ENCODE measurements around the gene YARS2. TPM values are rescaled to one million over a fixed set of nuclear protein-coding genes. Genes with fewer than 3 reads are reported as not detected.

YARS2 gene
- polyA plus RNA-seq, 1 donor from 2014 or later = 25.6 TPM

DNA sequence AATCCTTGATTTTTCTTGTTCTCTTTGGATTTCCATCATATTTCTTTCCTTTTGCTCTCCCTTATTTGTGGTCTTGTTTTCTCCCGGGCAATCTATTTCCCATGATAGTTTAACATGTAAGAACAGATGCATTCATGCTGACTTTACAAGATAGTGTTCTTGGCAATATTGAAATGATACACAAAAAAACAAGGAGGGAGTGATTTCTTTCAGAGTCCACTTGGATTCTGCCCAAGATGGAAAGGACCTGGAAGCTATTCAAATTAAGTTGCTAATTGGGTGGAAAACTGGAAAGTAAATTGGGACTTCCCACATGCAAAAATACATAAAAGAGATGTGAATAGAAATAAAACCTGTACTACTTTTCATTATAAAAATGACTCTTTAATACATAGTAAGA is 14.4 kb upstream of the YARS2 start:
- Histone ChIP-seq H4K20me1 (ENCODE audit: insufficient read depth) (no peaks in the 10 kb centered on the region), H3K36me3 (ENCODE audit: insufficient read depth, low read length) (no peaks in the 10 kb centered on the region), H3K4me2 (ENCODE audit: low read length) (no peak overlapping the region), H3K79me2 (replicated peaks; ENCODE audit: insufficient read depth, low read length) (no peaks in the 10 kb centered on the region), H3K4me3 (ENCODE audit: low read length) (no peak overlapping the region), H3K9me2 (ENCODE audit: insufficient read depth, low read length) (no peaks in the 10 kb centered on the region), H2AFZ (ENCODE audit: low read depth, low read length) (no peak overlapping the region), H3K9me3 (ENCODE audit: low read length) (no peaks in the 10 kb centered on the region), H3F3A (ENCODE audit: insufficient read depth, low read length, poor library complexity, severe bottlenecking) (no peaks in the 10 kb centered on the region), H3K27ac (ENCODE audit: low read length) (no peak overlapping the region), H3K27me3 (ENCODE audit: insufficient read depth, low read depth, low read length) (no peaks in the 10 kb centered on the region), H3K9ac (ENCODE audit: low read length) (no peak overlapping the region)
- TF ChIP-seq RAD21 (conservative IDR thresholded peaks at IDR 0.05) = no peak
- TF ChIP-seq TAF1 (IDR thresholded peaks at IDR 0.05; ENCODE audit: low read depth) = no peak
- TF ChIP-seq EZH2 (IDR thresholded peaks at IDR 0.05; ENCODE audit: borderline replicate concordance, insufficient read depth, low read length, poor library complexity, severe bottlenecking) = no peak

- no peaks in the 10 kb centered on the region for H3F3A ChIP-seq (ENCODE audit: insufficient read depth, low read length, poor library complexity, severe bottlenecking)
- H3K27ac ChIP-seq (ENCODE audit: low read length) = no peak overlapping the region
- H3K9me3 ChIP-seq (ENCODE audit: low read length) = no peaks in the 10 kb centered on the region
- no peaks in the 10 kb centered on the region for H3K36me3 ChIP-seq (ENCODE audit: insufficient read depth, low read length)
- H3K4me3 ChIP-seq (ENCODE audit: low read length) = no peak overlapping the region
- H2AFZ ChIP-seq (ENCODE audit: low read depth, low read length) = no peak overlapping the region
- no peak overlapping the region for H3K4me2 ChIP-seq (ENCODE audit: low read length)
- no peaks in the 10 kb centered on the region for H3K79me2 ChIP-seq (replicated peaks; ENCODE audit: insufficient read depth, low read length)
- no peak overlapping the region for H3K9ac ChIP-seq (ENCODE audit: low read length)
- H3K9me2 ChIP-seq (ENCODE audit: insufficient read depth, low read length) = no peaks in the 10 kb centered on the region
- TF ChIP-seq MXI1 (conservative IDR thresholded peaks at IDR 0.05; ENCODE audit: poor library complexity, severe bottlenecking) = no peak
- TF ChIP-seq REST (IDR thresholded peaks at IDR 0.05; ENCODE audit: borderline replicate concordance) = no peak
- TF ChIP-seq TAF1 (IDR thresholded peaks at IDR 0.05; ENCODE audit: low read depth) = no peak
- no peak for TF ChIP-seq EZH2 (IDR thresholded peaks at IDR 0.05; ENCODE audit: borderline replicate concordance, insufficient read depth, low read length, poor library complexity, severe bottlenecking)
- no peak for TF ChIP-seq RAD21 (conservative IDR thresholded peaks at IDR 0.05)
- no peak for TF ChIP-seq SMC3 (conservative IDR thresholded peaks at IDR 0.05; ENCODE audit: poor library complexity)
- no peak for TF ChIP-seq EP300 (conservative IDR thresholded peaks at IDR 0.05; ENCODE audit: poor library complexity, severe bottlenecking)
- TF ChIP-seq, protein P1, sequence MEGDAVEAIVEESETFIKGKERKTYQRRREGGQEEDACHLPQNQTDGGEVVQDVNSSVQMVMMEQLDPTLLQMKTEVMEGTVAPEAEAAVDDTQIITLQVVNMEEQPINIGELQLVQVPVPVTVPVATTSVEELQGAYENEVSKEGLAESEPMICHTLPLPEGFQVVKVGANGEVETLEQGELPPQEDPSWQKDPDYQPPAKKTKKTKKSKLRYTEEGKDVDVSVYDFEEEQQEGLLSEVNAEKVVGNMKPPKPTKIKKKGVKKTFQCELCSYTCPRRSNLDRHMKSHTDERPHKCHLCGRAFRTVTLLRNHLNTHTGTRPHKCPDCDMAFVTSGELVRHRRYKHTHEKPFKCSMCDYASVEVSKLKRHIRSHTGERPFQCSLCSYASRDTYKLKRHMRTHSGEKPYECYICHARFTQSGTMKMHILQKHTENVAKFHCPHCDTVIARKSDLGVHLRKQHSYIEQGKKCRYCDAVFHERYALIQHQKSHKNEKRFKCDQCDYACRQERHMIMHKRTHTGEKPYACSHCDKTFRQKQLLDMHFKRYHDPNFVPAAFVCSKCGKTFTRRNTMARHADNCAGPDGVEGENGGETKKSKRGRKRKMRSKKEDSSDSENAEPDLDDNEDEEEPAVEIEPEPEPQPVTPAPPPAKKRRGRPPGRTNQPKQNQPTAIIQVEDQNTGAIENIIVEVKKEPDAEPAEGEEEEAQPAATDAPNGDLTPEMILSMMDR (IDR thresholded peaks at IDR 0.05; ENCODE audit: poor library complexity, severe bottlenecking) = no peak
- no peak for TF ChIP-seq POLR2AphosphoS5 (IDR thresholded peaks at IDR 0.05)
- H4K20me1 ChIP-seq (ENCODE audit: insufficient read depth) = no peaks in the 10 kb centered on the region
- no peaks in the 10 kb centered on the region for H3K27me3 ChIP-seq (ENCODE audit: insufficient read depth, low read depth, low read length)
These were observed 12.8 kb upstream of the YARS2 start for GRCh38 chr12:32768518-32768917.

GRCh38 chr12:32765906-32766305 is 10.2 kb upstream of the YARS2 start:
- Histone ChIP-seq H3K27ac (ENCODE audit: low read length) (no peak overlapping the region), H3K4me2 (ENCODE audit: low read length) (no peak overlapping the region), H3K36me3 (ENCODE audit: insufficient read depth, low read length) (no peaks in the 10 kb centered on the region)

More at GRCh38 chr12:32765906-32766305, 10.2 kb upstream of the YARS2 start:
- Histone ChIP-seq H3K9me2 (ENCODE audit: insufficient read depth, low read length) (no peaks in the 10 kb centered on the region), H3K9ac (ENCODE audit: low read length) (no peak overlapping the region), H3K4me3 (ENCODE audit: low read length) (no peak overlapping the region), H2AFZ (ENCODE audit: low read depth, low read length) (no peak overlapping the region), H3F3A (ENCODE audit: insufficient read depth, low read length, poor library complexity, severe bottlenecking) (no peaks in the 10 kb centered on the region), H3K79me2 (replicated peaks; ENCODE audit: insufficient read depth, low read length) (no peaks in the 10 kb centered on the region), H3K9me3 (ENCODE audit: low read length) (no peaks in the 10 kb centered on the region), H4K20me1 (ENCODE audit: insufficient read depth) (no peaks in the 10 kb centered on the region), H3K27me3 (ENCODE audit: insufficient read depth, low read depth, low read length) (no peaks in the 10 kb centered on the region)
- TF ChIP-seq, protein P1 (IDR thresholded peaks at IDR 0.05; ENCODE audit: poor library complexity, severe bottlenecking) = no peak
- TF ChIP-seq EZH2 (IDR thresholded peaks at IDR 0.05; ENCODE audit: borderline replicate concordance, insufficient read depth, low read length, poor library complexity, severe bottlenecking) = no peak
- no peak for TF ChIP-seq RAD21 (conservative IDR thresholded peaks at IDR 0.05)
- TF ChIP-seq MXI1 (conservative IDR thresholded peaks at IDR 0.05; ENCODE audit: poor library complexity, severe bottlenecking) = no peak
- no peak for TF ChIP-seq POLR2AphosphoS5 (IDR thresholded peaks at IDR 0.05)
- no peak for TF ChIP-seq REST (IDR thresholded peaks at IDR 0.05; ENCODE audit: borderline replicate concordance)
